DMS 273 (cell line): ENCODE measurements around the gene ZNF688.

ENCODE experiments used
- DNase-seq: peaks from one replicate; lab custom pipeline; 2025; ENCODE audit not compliant: unreplicated experiment; lab: John Stamatoyannopoulos, UW

Gene ZNF688

GRCh38 chr16:30585400-30586191 lies 14.1 kb upstream of the ZNF688 start, which contains the start of gene ZNF785:
Gene ZNF785, minus strand, starts transcription at chr16:30585697. Its CDS starts 86 bp downstream, at chr16:30585611.
- peak; percentile 99 for DNase-seq

DNA sequence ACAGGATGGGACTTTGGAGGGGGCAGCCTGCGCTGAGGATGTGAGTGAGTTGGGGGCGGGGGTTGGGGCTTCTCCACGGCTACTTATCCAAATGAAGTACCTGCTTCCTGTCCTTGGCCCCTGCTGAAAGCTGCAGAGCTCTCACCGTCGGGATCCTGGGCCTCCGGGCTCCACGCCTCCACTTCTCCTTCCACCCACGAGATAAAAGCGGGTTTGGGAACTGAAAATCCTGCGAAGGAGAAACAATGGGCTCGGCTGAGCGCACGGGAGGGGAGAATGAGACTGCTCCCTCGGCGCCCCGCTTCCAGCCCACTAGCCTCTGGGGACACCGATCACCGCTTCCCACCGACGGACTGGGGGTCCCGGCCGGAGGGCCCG lies 13.5 kb upstream of the ZNF688 start:
- peak; percentile 55 for DNase-seq

- DNase-seq, result no peak
Observed at GRCh38 chr16:30582611-30583340, 11.3 kb upstream of the ZNF688 start.

GRCh38 chr16:30581457-30581856 lies 9.9 kb upstream of the ZNF688 start:
- DNase-seq, result no peak

GRCh38 chr16:30574678-30575077 lies 3.2 kb upstream of the ZNF688 start:
- DNase-seq, result no peak

- DNase-seq, result no peak
Observed at GRCh38 chr16:30570636-30571444, 674 bp downstream of the ZNF688 start.

- DNase-seq, result no peak
Observed at GRCh38 chr16:30569746-30570635, 1.5 kb downstream of the ZNF688 start.

DNA sequence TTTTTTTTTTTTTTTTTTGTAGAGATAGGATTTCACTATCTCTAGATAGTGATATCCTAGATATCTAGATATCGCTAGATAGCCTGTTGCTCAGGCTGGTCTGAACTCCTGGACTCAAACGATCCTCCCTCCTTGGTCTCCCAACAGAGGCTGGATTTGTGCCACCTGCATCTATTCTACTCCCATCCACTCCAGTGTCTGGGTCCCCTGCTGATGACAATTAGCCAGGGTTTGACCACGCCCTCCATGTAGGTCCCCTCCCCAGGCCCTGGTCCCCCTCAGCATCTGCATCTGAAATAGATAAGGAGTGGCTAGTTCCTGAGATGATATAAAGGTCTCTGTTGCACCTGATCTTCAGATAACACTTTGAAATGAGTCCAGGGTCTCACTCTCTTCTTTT lies 2.2 kb downstream of the ZNF688 start:
- DNase-seq, result no peak

DNA sequence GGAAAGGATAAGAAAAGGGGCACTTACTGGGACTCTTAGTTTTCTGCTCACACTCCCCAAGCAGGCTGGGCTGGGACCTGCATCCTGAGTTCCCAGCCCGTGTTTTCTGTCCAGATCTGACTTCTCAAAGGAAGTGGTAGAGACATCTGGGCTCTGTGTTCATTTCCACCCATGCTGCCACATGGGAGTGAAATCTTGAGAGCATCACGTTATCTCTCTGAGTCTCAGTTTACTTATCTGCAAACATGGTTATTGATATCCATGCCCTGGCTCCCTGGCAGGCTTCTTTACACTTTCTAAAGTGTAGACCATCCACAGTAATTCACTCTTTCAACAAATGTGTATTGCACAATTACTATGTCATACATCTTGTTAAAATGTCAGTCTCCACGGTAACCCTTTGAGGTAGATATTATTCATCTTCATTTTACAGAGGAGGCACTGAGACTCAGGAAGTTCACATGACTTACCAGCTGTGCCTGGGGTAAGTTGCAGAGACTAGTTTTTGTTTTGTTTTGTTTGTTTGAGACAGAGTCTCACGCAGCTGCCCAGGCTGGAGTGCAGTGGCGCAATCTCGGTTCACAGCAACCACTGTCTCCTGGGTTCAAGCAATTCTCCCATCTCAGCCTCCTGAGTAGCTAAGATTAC lies 3.4 kb downstream of the ZNF688 start:
- DNase-seq, result peak; percentile 47

DNA sequence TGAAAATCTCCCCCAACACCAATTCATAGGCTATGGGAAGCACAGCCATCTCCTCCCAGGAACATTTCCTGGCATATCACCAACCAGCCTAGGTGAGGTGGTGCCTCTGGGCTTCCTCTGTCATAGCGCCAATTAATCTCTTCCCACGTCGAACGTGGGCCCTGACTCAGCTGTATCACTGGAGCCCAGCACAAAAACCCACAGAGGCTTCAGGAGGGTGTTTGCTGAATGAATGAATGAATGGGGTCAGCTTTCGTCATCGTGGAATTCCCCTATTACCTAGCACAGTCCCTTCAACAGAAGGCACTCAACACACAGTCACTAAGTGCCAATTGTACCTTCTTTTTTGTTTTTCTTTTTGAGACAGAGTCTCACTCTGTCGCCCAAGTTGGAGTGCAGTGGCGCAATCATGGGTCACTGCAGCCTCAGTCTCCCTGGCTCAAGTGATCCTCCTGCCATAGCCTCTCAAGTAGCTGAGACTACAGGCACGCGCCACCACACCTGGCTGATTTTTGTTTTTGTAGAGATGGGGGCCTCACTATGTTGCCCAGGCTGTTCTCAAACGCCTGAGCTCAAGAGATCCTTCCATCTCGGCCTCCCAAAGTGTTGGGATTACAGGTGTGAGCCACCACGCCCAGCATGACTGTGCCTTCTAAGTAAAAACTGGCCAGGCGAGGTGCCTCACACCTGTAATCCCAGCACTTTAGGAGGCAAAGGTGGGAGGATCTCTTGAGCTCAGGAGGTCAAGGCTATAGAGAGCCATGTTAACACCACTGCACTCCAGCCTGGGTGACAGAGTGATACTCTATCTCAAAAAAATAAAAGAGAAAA lies 4.1 kb downstream of the ZNF688 start:
- no peak for DNase-seq

GRCh38 chr16:30566531-30566930 lies 5.0 kb downstream of the ZNF688 start:
- DNase-seq, result no peak

DNA sequence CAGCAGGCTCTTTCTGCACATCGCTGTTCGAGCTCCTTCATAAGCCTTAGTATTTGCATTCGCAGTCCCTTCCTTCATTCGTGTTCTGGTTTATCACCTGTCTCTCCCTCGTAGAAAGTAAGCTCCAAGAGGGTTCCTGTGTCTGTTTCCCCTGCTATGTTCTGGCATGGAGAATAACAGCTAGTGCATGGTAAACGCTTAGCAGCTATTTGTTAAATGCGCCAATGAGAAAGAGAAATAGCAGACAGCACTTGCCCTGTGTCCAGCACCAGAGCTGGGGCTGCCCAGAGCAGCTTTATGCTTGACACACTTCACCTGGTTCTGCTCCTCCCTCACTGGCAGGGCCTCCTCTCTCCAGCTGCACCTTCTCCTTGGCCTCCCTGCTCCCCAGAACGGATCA lies 5.5 kb downstream of the ZNF688 start:
- no peak for DNase-seq

GRCh38 chr16:30565526-30565925 lies 6.0 kb downstream of the ZNF688 start:
- peak; percentile 38 for DNase-seq

DNA sequence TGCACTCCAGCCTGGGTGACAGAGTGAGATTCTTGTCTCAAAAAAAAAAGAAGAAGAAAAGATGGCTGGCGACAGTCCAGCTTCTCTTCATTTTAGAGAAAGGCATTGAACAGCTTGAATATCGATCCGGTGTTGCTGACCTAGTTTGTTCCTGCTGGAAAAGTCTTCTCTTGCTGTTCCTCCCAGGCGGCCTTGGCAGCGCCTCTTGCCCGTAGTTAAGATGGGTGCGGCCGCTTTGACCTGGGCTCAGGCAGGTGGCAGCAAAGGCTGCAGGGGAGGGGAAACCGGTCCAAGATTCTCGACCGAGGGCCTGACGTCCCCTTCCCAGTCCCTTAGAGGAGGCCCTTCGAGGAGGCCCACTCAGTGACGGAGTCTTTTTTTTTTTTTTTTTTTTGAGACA lies 9.5 kb downstream of the ZNF688 start:
- DNase-seq, result no peak

GRCh38 chr16:30561089-30561816 lies 10.3 kb downstream of the ZNF688 start:
- DNase-seq, result no peak

GRCh38 chr16:30559690-30560089 lies 11.8 kb downstream of the ZNF688 start:
- no peak for DNase-seq

DNA sequence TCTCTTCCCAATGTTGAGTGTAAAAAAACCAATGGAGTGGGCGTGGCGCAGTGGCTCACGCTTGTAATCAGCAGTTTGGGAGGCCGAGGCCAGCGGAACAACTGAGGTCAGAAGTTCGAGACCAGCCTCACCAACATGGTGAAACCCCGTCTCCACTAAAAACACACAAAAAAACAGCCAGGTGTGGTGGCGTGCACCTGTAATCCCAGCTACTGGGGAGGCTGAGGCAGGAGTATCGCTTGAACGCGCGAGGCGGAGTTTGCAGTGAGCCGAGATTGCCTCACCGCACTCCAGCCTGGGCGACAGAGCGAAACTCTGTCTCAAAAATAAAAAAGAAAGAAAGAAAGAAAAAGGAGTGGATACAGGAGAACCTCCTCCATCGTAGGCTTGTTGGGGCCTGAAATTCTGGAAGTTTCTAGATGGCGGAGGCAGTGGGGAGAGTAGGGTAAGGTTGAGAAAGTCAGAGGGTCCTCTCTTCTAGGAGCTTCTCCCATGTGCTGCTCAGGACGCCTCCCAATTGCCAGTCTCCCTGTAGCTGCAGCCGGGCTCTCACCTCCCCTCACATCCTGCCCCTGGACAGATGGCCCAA lies 12.6 kb downstream of the ZNF688 start:
- DNase-seq, result no peak
